Measurements from ENCODE around the gene PRRC2A.

GRCh38 chr6:31658158-31658688 is 37.7 kb downstream of the PRRC2A start:
- TF ChIP-seq CTCF (IDR thresholded peaks at IDR 0.05) (no peak), POLR2A (IDR thresholded peaks at IDR 0.05) (no peak)

Measured in suprapubic skin (tissue), 3 donors.